Dendritic cell treated with granulocyte-macrophage colony-stimulating factor and Interleukin-4, amounts not matched to agents 40 ng/mL and 50 ng/mL, for 4 days (primary cell): ENCODE measurements around the gene MANSC4.

Experiments used
- H3K27ac Mint-ChIP-seq: one replicate; pipeline ENCODE4 v1.8.0; 2022; ENCODE audit warnings: mild to moderate bottlenecking, mixed read lengths
- H3K27me3 Mint-ChIP-seq: one replicate; pipeline ENCODE4 v1.8.0; 2022; ENCODE audit warnings: mild to moderate bottlenecking, mixed read lengths
- H3K36me3 Mint-ChIP-seq: one replicate; pipeline ENCODE4 v1.8.0; 2022; ENCODE audit warnings: low read depth, mixed read lengths
- H3K4me1 Mint-ChIP-seq: one replicate; pipeline ENCODE4 v1.8.0; 2022; ENCODE audit warnings: low read depth, mixed read lengths
- H3K4me3 Mint-ChIP-seq: one replicate; pipeline ENCODE4 v1.8.0; 2022; ENCODE audit warnings: mild to moderate bottlenecking, moderate library complexity, mixed read lengths
- H3K9me3 Mint-ChIP-seq: one replicate; pipeline ENCODE4 v1.8.0; 2022; ENCODE audit warnings: mixed read lengths
- intact Hi-C: fragments of 100-400 bp; cut with micrococcal nuclease; formaldehyde crosslinking; loops from one replicate; pipeline ENCODE4 v1.15.0; 2022

Gene MANSC4

GRCh38 chr12:27810756-27811155 is 30.7 kb upstream of the MANSC4 start:
- Mint-ChIP-seq H3K4me3 (no peak overlapping the region), H3K36me3 (no peaks in the 10 kb centered on the region), H3K4me1 (peaks cover 12% of the 10 kb centered on the region), H3K27me3 (peaks cover 9% of the 10 kb centered on the region), H3K27ac (no peak overlapping the region), H3K9me3 (no peaks in the 10 kb centered on the region)
- intact Hi-C loops = no loop called here

- intact Hi-C loops = no loop called here
- peaks cover 16% of the 10 kb centered on the region for H3K4me1 Mint-ChIP-seq
- no peaks in the 10 kb centered on the region for H3K36me3 Mint-ChIP-seq
- H3K27ac Mint-ChIP-seq = no peak overlapping the region
- H3K27me3 Mint-ChIP-seq = peaks cover 9% of the 10 kb centered on the region
- H3K4me3 Mint-ChIP-seq = no peak overlapping the region
- no peaks in the 10 kb centered on the region for H3K9me3 Mint-ChIP-seq
Observed at GRCh38 chr12:27808841-27809240, 28.8 kb upstream of the MANSC4 start.

GRCh38 chr12:27807063-27807703 is 27.1 kb upstream of the MANSC4 start:
- intact Hi-C loops = no loop called here
- H3K4me3 Mint-ChIP-seq = no peak overlapping the region
- no peak overlapping the region for H3K27ac Mint-ChIP-seq
- H3K27me3 Mint-ChIP-seq = peaks cover 9% of the 10 kb centered on the region
- no peaks in the 10 kb centered on the region for H3K36me3 Mint-ChIP-seq
- H3K9me3 Mint-ChIP-seq = no peaks in the 10 kb centered on the region
- H3K4me1 Mint-ChIP-seq = peaks cover 16% of the 10 kb centered on the region

GRCh38 chr12:27806259-27806658 is 26.2 kb upstream of the MANSC4 start:
- Mint-ChIP-seq H3K27ac (no peak overlapping the region), H3K4me3 (no peak overlapping the region), H3K27me3 (peaks cover 9% of the 10 kb centered on the region), H3K36me3 (no peaks in the 10 kb centered on the region), H3K4me1 (peaks cover 16% of the 10 kb centered on the region), H3K9me3 (no peaks in the 10 kb centered on the region)
- intact Hi-C loops = no loop called here

- H3K27ac Mint-ChIP-seq = no peak overlapping the region
- H3K27me3 Mint-ChIP-seq = peaks cover 4% of the 10 kb centered on the region
- no peak overlapping the region for H3K4me3 Mint-ChIP-seq
- intact Hi-C loops = no loop called here
- no peaks in the 10 kb centered on the region for H3K36me3 Mint-ChIP-seq
- H3K4me1 Mint-ChIP-seq = peaks cover 16% of the 10 kb centered on the region
- no peaks in the 10 kb centered on the region for H3K9me3 Mint-ChIP-seq
Observed at GRCh38 chr12:27805238-27805637, 25.2 kb upstream of the MANSC4 start.

GRCh38 chr12:27802936-27803335 is 22.9 kb upstream of the MANSC4 start:
- H3K4me1 Mint-ChIP-seq = peaks cover 16% of the 10 kb centered on the region
- intact Hi-C loops = no loop called here
- H3K4me3 Mint-ChIP-seq = no peak overlapping the region
- no peaks in the 10 kb centered on the region for H3K9me3 Mint-ChIP-seq
- peaks cover 4% of the 10 kb centered on the region for H3K27me3 Mint-ChIP-seq
- H3K36me3 Mint-ChIP-seq = peaks cover 10% of the 10 kb centered on the region
- H3K27ac Mint-ChIP-seq = no peak overlapping the region

- H3K27ac Mint-ChIP-seq = no peak overlapping the region
- H3K9me3 Mint-ChIP-seq = no peaks in the 10 kb centered on the region
- H3K36me3 Mint-ChIP-seq = peaks cover 14% of the 10 kb centered on the region
- peaks cover 4% of the 10 kb centered on the region for H3K27me3 Mint-ChIP-seq
- intact Hi-C loops = no loop called here
- H3K4me1 Mint-ChIP-seq = peaks cover 16% of the 10 kb centered on the region
- H3K4me3 Mint-ChIP-seq = no peak overlapping the region
Observed at GRCh38 chr12:27802511-27802910, 22.5 kb upstream of the MANSC4 start.

GRCh38 chr12:27801630-27802029 is 21.6 kb upstream of the MANSC4 start:
- Mint-ChIP-seq H3K36me3 (peaks cover 23% of the 10 kb centered on the region), H3K27ac (no peak overlapping the region), H3K4me1 (peaks cover 10% of the 10 kb centered on the region), H3K9me3 (no peaks in the 10 kb centered on the region), H3K27me3 (no peaks in the 10 kb centered on the region), H3K4me3 (no peak overlapping the region)
- intact Hi-C loops = no loop called here

GRCh38 chr12:27800819-27801218 is 20.8 kb upstream of the MANSC4 start:
- Mint-ChIP-seq H3K36me3 (peaks cover 25% of the 10 kb centered on the region), H3K27ac (no peak overlapping the region), H3K4me3 (no peak overlapping the region)

GRCh38 chr12:27797301-27798025 is 17.4 kb upstream of the MANSC4 start:
- Mint-ChIP-seq H3K4me3 (no peak overlapping the region), H3K27me3 (no peaks in the 10 kb centered on the region), H3K4me1 (no peaks in the 10 kb centered on the region), H3K27ac (no peak overlapping the region), H3K9me3 (no peaks in the 10 kb centered on the region), H3K36me3 (peaks cover 42% of the 10 kb centered on the region)
- intact Hi-C loops = no loop called here

More at GRCh38 chr12:27800819-27801218, 20.8 kb upstream of the MANSC4 start:
- Mint-ChIP-seq H3K27me3 (no peaks in the 10 kb centered on the region), H3K4me1 (peaks cover 9% of the 10 kb centered on the region), H3K9me3 (no peaks in the 10 kb centered on the region)
- intact Hi-C loops = no loop called here

GRCh38 chr12:27796128-27796527 is 16.1 kb upstream of the MANSC4 start:
- Mint-ChIP-seq H3K36me3 (peaks cover 53% of the 10 kb centered on the region), H3K4me3 (no peak overlapping the region), H3K27ac (no peak overlapping the region), H3K27me3 (no peaks in the 10 kb centered on the region), H3K4me1 (no peaks in the 10 kb centered on the region), H3K9me3 (no peaks in the 10 kb centered on the region)
- intact Hi-C loops = no loop called here

- Mint-ChIP-seq H3K27ac (no peak overlapping the region), H3K4me3 (no peak overlapping the region), H3K27me3 (no peaks in the 10 kb centered on the region), H3K4me1 (no peaks in the 10 kb centered on the region), H3K36me3 (peaks cover 54% of the 10 kb centered on the region), H3K9me3 (no peaks in the 10 kb centered on the region)
- intact Hi-C loops = no loop called here
Observed at GRCh38 chr12:27794818-27795584, 15.0 kb upstream of the MANSC4 start.

- H3K9me3 Mint-ChIP-seq = no peaks in the 10 kb centered on the region
- intact Hi-C loops = no loop called here
- H3K27ac Mint-ChIP-seq = no peak overlapping the region
Observed at GRCh38 chr12:27790179-27790578, 10.1 kb upstream of the MANSC4 start.

GRCh38 chr12:27787559-27787958 is 7.5 kb upstream of the MANSC4 start:
- intact Hi-C loops = no loop called here
- H3K27ac Mint-ChIP-seq = no peak overlapping the region
- no peaks in the 10 kb centered on the region for H3K27me3 Mint-ChIP-seq
- H3K9me3 Mint-ChIP-seq = no peaks in the 10 kb centered on the region
- H3K4me3 Mint-ChIP-seq = no peak overlapping the region
- peaks cover 6% of the 10 kb centered on the region for H3K4me1 Mint-ChIP-seq
- peaks cover 13% of the 10 kb centered on the region for H3K36me3 Mint-ChIP-seq

More at GRCh38 chr12:27790179-27790578, 10.1 kb upstream of the MANSC4 start:
- no peak overlapping the region for H3K4me3 Mint-ChIP-seq
- H3K36me3 Mint-ChIP-seq = peaks cover 28% of the 10 kb centered on the region
- peaks cover 6% of the 10 kb centered on the region for H3K4me1 Mint-ChIP-seq
- H3K27me3 Mint-ChIP-seq = no peaks in the 10 kb centered on the region
